Liver (tissue), 9 donors: ENCODE results near the gene NDUFS7. TPM values are rescaled to one million over a fixed set of nuclear protein-coding genes. Genes with fewer than 3 reads are reported as not detected.

Source experiments
- DNase-seq: peaks from one replicate; pipeline ENCODE4 v3.0.0-alpha.2; 2017; ENCODE audit warnings: low spot score
- H3K27ac ChIP-seq, 2 donors: one replicate each; pipeline ENCODE4 v1.7.0; 2013; ENCODE audit warnings: inconsistent platforms in 2 of 2, low read length in 2 of 2, control low read depth in 1 of 2, low read depth in 1 of 2, mild to moderate bottlenecking in 1 of 2
- H3K27me3 ChIP-seq, 4 donors: one replicate each; pipeline versions ENCODE4 v1.6.1 to v1.7.0; 2013; ENCODE audit warnings: low read length in 3 of 4, inconsistent platforms in 1 of 4, mild to moderate bottlenecking in 1 of 4, moderate library complexity in 1 of 4; ENCODE audit not compliant: control insufficient read depth in 4 of 4, insufficient read depth in 4 of 4
- H3K36me3 ChIP-seq, 4 donors: one replicate each; pipeline versions ENCODE4 v1.6.1 to v1.7.0; 2013; ENCODE audit warnings: low read length in 3 of 4, mild to moderate bottlenecking in 3 of 4, low read depth in 1 of 4, moderate library complexity in 1 of 4; ENCODE audit not compliant: control insufficient read depth in 4 of 4, insufficient read depth in 3 of 4
- H3K4me1 ChIP-seq, 4 donors: one replicate each; pipeline versions ENCODE4 v1.6.1 to v1.7.0; 2013; ENCODE audit warnings: low read length in 3 of 4, mild to moderate bottlenecking in 3 of 4, moderate library complexity in 1 of 4; ENCODE audit not compliant: control insufficient read depth in 4 of 4, insufficient read depth in 4 of 4
- H3K4me3 ChIP-seq, 3 donors: one replicate each; pipeline versions ENCODE4 v1.6.1 to v1.7.0; 2013; ENCODE audit warnings: low read length in 3 of 3, control low read depth in 1 of 3, low read depth in 1 of 3, mild to moderate bottlenecking in 1 of 3
- H3K9ac ChIP-seq, 2 donors: one replicate each; pipeline ENCODE4 v1.7.0; 2013; ENCODE audit warnings: low read length in 2 of 2, mild to moderate bottlenecking in 2 of 2, moderate library complexity in 2 of 2, control low read depth in 1 of 2, low read depth in 1 of 2
- H3K9me3 ChIP-seq, 4 donors: one replicate each; pipeline versions ENCODE4 v1.6.1 to v1.7.0; 2013; ENCODE audit warnings: low read length in 3 of 4; ENCODE audit not compliant: control insufficient read depth in 4 of 4
- FOXA1 ChIP-seq: IDR thresholded peaks from 2 replicates; pipeline ENCODE4 v1.6.1; 2016; ENCODE audit warnings: antibody characterized with exemption
- GABPA ChIP-seq, 2 donors: IDR thresholded peaks in 1 of 2; conservative IDR thresholded peaks in 1 of 2; 2 replicates each; pipeline ENCODE4 v1.6.1; 2016; ENCODE audit warnings: antibody characterized with exemption in 2 of 2, mild to moderate bottlenecking in 1 of 2, moderate library complexity in 1 of 2
- HNF4A ChIP-seq, 2 donors: conservative IDR thresholded peaks; 2 replicates each; pipeline ENCODE4 v1.6.1; 2016; ENCODE audit warnings: antibody characterized with exemption in 2 of 2, mild to moderate bottlenecking in 2 of 2
- HNF4G ChIP-seq: IDR thresholded peaks from 2 replicates; pipeline ENCODE4 v1.6.1; 2016; ENCODE audit warnings: antibody characterized with exemption
- JUND ChIP-seq, 2 donors: IDR thresholded peaks; 2 replicates each; pipeline ENCODE4 v1.6.1; 2016; ENCODE audit warnings: antibody characterized with exemption in 2 of 2
- RAD21 ChIP-seq, 2 donors: IDR thresholded peaks; 2 replicates each; pipeline ENCODE4 v1.6.1; 2016; ENCODE audit warnings: antibody characterized with exemption in 2 of 2, mild to moderate bottlenecking in 2 of 2
- SP1 ChIP-seq: IDR thresholded peaks from 2 replicates; pipeline ENCODE4 v1.6.1; 2018; ENCODE audit warnings: antibody characterized with exemption, mild to moderate bottlenecking
- TAF1 ChIP-seq: conservative IDR thresholded peaks from 2 replicates; pipeline ENCODE4 v1.6.1; 2016; ENCODE audit warnings: antibody characterized with exemption, mild to moderate bottlenecking
- YY1 ChIP-seq: IDR thresholded peaks from 2 replicates; pipeline ENCODE4 v1.6.1; 2016; ENCODE audit warnings: antibody characterized with exemption, mild to moderate bottlenecking
- WGBS: extraction: QIAGEN DNeasy Blood & Tissue Kit; methylation state at CpG from one replicate; pipeline ENCODE4 v1.1.7; 2013; 5-methylcytosine and 5-hydroxymethylcytosine counted together
- polyA plus RNA-seq, 2 donors: library from polyadenylated mRNA; stranded (reverse) in 1 of 2; unstranded in 1 of 2; fragments of 200-250 nt in 1 of 2; fragments of >200 nt in 1 of 2; fragmentation: Nextera tagmentation in 1 of 2; extraction: Ambion mirVana in 1 of 2; gene quantifications; one replicate each; pipeline versions ENCODE4 v1.2.1 to v1.2.3, GENCODE V29; 2013 to 2015
- total RNA-seq, 2 donors: library from RNA; depleted of rRNA; stranded (reverse); fragments of >200 nt; gene quantifications; one replicate each; pipeline ENCODE4 v1.2.3, GENCODE V29; 2014
- TF ChIP-seq, protein P1 (sequence below): IDR thresholded peaks from 2 replicates; pipeline ENCODE4 v1.6.1; 2016; ENCODE audit warnings: antibody characterized with exemption
- TF ChIP-seq, protein P2 (sequence below): fragments of 150-350 bp; IDR thresholded peaks from 2 replicates; pipeline ENCODE4 v1.5.1; 2017; ENCODE audit warnings: improper control_type of control experiment, low read depth, low read length; ENCODE audit not compliant: missing input control
- TF ChIP-seq, protein P3 (sequence below): IDR thresholded peaks from 2 replicates; pipeline ENCODE4 v1.6.1; 2016; ENCODE audit warnings: antibody characterized with exemption
- donor health status: healthy.
- donor health status: healthy.
- donor health status: healthy.
- donor health status: healthy.
- donor health status: healthy.

NDUFS7 gene
- total and polyA plus RNA-seq, 4 donors = 54.4 to 185 (median 128) TPM

- DNase-seq = no peak
- Histone ChIP-seq H3K4me1 (peaks cover 4 to 24% (median 15%) of the 10 kb centered on the region in 4 donors), H3K27me3 (no peaks in the 10 kb centered on the region), H3K36me3 (peaks cover 1 to 12% (median 5%) of the 10 kb centered on the region in 4 donors), H3K27ac (no peak overlapping the region), H3K9me3 (no peaks in the 10 kb centered on the region), H3K9ac (no peak overlapping the region), H3K4me3 (no peak overlapping the region)
- 91% methylated on average over 33 of the region's 33 CpGs for WGBS
- TF ChIP-seq RAD21 (IDR thresholded peaks at IDR 0.05) = no peak
- no peak for TF ChIP-seq YY1
- no peak for TF ChIP-seq JUND (IDR thresholded peaks at IDR 0.05)
- TF ChIP-seq, protein P1, sequence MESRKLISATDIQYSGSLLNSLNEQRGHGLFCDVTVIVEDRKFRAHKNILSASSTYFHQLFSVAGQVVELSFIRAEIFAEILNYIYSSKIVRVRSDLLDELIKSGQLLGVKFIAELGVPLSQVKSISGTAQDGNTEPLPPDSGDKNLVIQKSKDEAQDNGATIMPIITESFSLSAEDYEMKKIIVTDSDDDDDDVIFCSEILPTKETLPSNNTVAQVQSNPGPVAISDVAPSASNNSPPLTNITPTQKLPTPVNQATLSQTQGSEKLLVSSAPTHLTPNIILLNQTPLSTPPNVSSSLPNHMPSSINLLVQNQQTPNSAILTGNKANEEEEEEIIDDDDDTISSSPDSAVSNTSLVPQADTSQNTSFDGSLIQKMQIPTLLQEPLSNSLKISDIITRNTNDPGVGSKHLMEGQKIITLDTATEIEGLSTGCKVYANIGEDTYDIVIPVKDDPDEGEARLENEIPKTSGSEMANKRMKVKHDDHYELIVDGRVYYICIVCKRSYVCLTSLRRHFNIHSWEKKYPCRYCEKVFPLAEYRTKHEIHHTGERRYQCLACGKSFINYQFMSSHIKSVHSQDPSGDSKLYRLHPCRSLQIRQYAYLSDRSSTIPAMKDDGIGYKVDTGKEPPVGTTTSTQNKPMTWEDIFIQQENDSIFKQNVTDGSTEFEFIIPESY = no peak
- TF ChIP-seq FOXA1 = no peak
- TF ChIP-seq, protein P2, sequence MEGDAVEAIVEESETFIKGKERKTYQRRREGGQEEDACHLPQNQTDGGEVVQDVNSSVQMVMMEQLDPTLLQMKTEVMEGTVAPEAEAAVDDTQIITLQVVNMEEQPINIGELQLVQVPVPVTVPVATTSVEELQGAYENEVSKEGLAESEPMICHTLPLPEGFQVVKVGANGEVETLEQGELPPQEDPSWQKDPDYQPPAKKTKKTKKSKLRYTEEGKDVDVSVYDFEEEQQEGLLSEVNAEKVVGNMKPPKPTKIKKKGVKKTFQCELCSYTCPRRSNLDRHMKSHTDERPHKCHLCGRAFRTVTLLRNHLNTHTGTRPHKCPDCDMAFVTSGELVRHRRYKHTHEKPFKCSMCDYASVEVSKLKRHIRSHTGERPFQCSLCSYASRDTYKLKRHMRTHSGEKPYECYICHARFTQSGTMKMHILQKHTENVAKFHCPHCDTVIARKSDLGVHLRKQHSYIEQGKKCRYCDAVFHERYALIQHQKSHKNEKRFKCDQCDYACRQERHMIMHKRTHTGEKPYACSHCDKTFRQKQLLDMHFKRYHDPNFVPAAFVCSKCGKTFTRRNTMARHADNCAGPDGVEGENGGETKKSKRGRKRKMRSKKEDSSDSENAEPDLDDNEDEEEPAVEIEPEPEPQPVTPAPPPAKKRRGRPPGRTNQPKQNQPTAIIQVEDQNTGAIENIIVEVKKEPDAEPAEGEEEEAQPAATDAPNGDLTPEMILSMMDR = no peak
- no peak for TF ChIP-seq HNF4A (conservative IDR thresholded peaks at IDR 0.05)
- TF ChIP-seq, protein P3, sequence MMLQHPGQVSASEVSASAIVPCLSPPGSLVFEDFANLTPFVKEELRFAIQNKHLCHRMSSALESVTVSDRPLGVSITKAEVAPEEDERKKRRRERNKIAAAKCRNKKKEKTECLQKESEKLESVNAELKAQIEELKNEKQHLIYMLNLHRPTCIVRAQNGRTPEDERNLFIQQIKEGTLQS = no peak
Observed at GRCh38 chr19:1377965-1378785, 5.5 kb upstream of the NDUFS7 start.

GRCh38 chr19:1379126-1379905 lies 4.4 kb upstream of the NDUFS7 start:
- H3K9ac ChIP-seq = no peak overlapping the region
- no peak overlapping the region for H3K27ac ChIP-seq
- TF ChIP-seq JUND (IDR thresholded peaks at IDR 0.05) (no peak), TAF1 (no peak)
- peaks cover 0 to 16% (median 7%) of the 10 kb centered on the region in 4 donors for H3K4me1 ChIP-seq
- WGBS = 84% methylated on average over 27 of the region's 27 CpGs
- no peak overlapping the region for H3K4me3 ChIP-seq
- H3K27me3 ChIP-seq = no peaks in the 10 kb centered on the region
- DNase-seq = no peak
- H3K9me3 ChIP-seq = no peaks in the 10 kb centered on the region
- peaks cover 0 to 12% (median 5%) of the 10 kb centered on the region in 4 donors for H3K36me3 ChIP-seq

DNA sequence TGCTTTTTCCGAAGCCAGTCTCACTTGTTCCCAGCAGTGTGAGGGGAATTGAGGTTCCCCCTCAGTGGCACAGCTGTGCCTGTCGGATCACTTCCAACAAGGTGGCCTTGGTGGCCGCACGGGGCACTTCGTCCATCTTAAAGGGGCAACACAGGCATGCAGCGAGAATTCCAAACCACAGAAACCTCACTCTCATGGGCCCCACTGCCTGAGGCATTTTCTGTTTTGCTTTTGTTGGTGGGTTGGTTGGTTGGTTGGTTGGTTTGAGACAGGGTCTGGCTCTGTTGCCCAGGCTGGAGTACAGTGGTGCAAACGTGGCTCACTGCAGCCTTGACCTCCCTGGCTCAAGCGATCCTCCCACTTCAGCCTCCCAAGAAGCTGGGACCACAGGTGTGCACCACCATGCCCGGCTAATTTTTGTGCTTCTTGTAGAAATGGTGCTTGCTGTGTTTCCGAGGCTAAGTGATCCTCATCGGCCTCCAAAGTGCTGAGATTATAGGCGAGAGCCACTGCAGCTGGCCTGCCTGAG lies 3.7 kb upstream of the NDUFS7 start:
- no peak overlapping the region for H3K9ac ChIP-seq
- TF ChIP-seq SP1 (no peak), GABPA (IDR thresholded peaks at IDR 0.05 in 1 of 2, conservative IDR thresholded peaks at IDR 0.05 in 1 of 2) (no peak), TAF1 (no peak), HNF4G (no peak), HNF4A (conservative IDR thresholded peaks at IDR 0.05) (no peak)
- TF ChIP-seq, protein P3 = no peak
- TF ChIP-seq, protein P1 = no peak
- no peaks in the 10 kb centered on the region for H3K9me3 ChIP-seq
- H3K36me3 ChIP-seq = peaks cover 0 to 12% (median 5%) of the 10 kb centered on the region in 4 donors
- no peak overlapping the region for H3K27ac ChIP-seq
- 73% methylated on average over 12 of the region's 12 CpGs for WGBS
- H3K4me3 ChIP-seq = no peak overlapping the region
- peaks cover 3 to 16% (median 10%) of the 10 kb centered on the region in 4 donors for H3K4me1 ChIP-seq
- no peak for DNase-seq
- no peaks in the 10 kb centered on the region for H3K27me3 ChIP-seq
